HG02970 (cell line): ENCODE results near the gene FMC1.
A peak's percentile ranks its signal among the peaks of the same experiment; 100 is the strongest.
"Not testable (repeated sequence)": the region's sequence is repeated elsewhere in the genome, so short reads cannot be mapped to it uniquely, and the experiment has no call there.

Source experiments
- ATAC-seq: cut with Tn5 transposase; IDR thresholded peaks from one replicate; pipeline ENCODE4 v1.9.1; 2021; ENCODE audit warnings: mild to moderate bottlenecking, moderate library complexity, moderate number of reproducible peaks; ENCODE audit not compliant: unreplicated experiment, low FRiP score

The FMC1 gene

GRCh38 chr7:139340037-139340807 lies 915 bp upstream of the FMC1 start:
- ATAC-seq, result peak; percentile 85

GRCh38 chr7:139340808-139341057 lies 404 bp upstream of the FMC1 start:
- no peak for ATAC-seq

GRCh38 chr7:139341776-139342226 lies 664 bp downstream of the FMC1 start:
- ATAC-seq, result no peak

- ATAC-seq, result no peak
These were observed 3.9 kb downstream of the FMC1 start for GRCh38 chr7:139345042-139345441.

GRCh38 chr7:139351027-139351426 lies 9.9 kb downstream of the FMC1 start:
- ATAC-seq, result no peak

GRCh38 chr7:139354729-139355128 lies 13.6 kb downstream of the FMC1 start:
- ATAC-seq, result no peak

- no peak for ATAC-seq
These were observed 14.2 kb downstream of the FMC1 start for GRCh38 chr7:139355320-139355719.

- not testable (repeated sequence) for ATAC-seq
These were observed 16.8 kb downstream of the FMC1 start for GRCh38 chr7:139357729-139358506.

GRCh38 chr7:139358541-139359365 lies 17.6 kb downstream of the FMC1 start:
- peak; percentile 3 for ATAC-seq

GRCh38 chr7:139359366-139360209 lies 18.5 kb downstream of the FMC1 start, which contains the start of gene LUC7L2:
Gene LUC7L2, plus strand, starts transcription at chr7:139359894. Its CDS starts 368 bp downstream, at chr7:139360262.
- ATAC-seq, result peak; percentile 85

- peak; percentile 69 for ATAC-seq
These were observed 19.2 kb downstream of the FMC1 start for GRCh38 chr7:139360210-139360947.

- ATAC-seq, result no peak
These were observed 19.8 kb downstream of the FMC1 start for GRCh38 chr7:139360948-139361307.

GRCh38 chr7:139361523-139361922 lies 20.4 kb downstream of the FMC1 start:
- no peak for ATAC-seq

- ATAC-seq, result no peak
These were observed 21.2 kb downstream of the FMC1 start for GRCh38 chr7:139362302-139362701.

GRCh38 chr7:139362981-139363380 lies 21.8 kb downstream of the FMC1 start:
- ATAC-seq, result no peak

- no peak for ATAC-seq
These were observed 24.2 kb downstream of the FMC1 start for GRCh38 chr7:139365336-139365735.

- ATAC-seq, result no peak
These were observed 25.3 kb downstream of the FMC1 start for GRCh38 chr7:139366400-139366799.

- ATAC-seq, result no peak
These were observed 26.5 kb downstream of the FMC1 start for GRCh38 chr7:139367438-139368155.
